ENCODE measurements around the gene NANOS2.

DNA sequence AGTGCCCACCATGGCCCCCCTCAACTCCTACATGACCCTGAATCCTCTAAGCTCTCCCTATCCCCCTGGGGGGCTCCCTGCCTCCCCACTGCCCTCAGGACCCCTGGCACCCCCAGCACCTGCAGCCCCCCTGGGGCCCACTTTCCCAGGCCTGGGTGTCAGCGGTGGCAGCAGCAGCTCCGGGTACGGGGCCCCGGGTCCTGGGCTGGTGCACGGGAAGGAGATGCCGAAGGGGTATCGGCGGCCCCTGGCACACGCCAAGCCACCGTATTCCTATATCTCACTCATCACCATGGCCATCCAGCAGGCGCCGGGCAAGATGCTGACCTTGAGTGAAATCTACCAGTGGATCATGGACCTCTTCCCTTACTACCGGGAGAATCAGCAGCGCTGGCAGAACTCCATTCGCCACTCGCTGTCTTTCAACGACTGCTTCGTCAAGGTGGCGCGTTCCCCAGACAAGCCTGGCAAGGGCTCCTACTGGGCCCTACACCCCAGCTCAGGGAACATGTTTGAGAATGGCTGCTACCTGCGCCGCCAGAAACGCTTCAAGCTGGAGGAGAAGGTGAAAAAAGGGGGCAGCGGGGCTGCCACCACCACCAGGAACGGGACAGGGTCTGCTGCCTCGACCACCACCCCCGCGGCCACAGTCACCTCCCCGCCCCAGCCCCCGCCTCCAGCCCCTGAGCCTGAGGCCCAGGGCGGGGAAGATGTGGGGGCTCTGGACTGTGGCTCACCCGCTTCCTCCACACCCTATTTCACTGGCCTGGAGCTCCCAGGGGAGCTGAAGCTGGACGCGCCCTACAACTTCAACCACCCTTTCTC lies 42.3 kb downstream of the NANOS2 start:
- TF ChIP-seq, protein P1, sequence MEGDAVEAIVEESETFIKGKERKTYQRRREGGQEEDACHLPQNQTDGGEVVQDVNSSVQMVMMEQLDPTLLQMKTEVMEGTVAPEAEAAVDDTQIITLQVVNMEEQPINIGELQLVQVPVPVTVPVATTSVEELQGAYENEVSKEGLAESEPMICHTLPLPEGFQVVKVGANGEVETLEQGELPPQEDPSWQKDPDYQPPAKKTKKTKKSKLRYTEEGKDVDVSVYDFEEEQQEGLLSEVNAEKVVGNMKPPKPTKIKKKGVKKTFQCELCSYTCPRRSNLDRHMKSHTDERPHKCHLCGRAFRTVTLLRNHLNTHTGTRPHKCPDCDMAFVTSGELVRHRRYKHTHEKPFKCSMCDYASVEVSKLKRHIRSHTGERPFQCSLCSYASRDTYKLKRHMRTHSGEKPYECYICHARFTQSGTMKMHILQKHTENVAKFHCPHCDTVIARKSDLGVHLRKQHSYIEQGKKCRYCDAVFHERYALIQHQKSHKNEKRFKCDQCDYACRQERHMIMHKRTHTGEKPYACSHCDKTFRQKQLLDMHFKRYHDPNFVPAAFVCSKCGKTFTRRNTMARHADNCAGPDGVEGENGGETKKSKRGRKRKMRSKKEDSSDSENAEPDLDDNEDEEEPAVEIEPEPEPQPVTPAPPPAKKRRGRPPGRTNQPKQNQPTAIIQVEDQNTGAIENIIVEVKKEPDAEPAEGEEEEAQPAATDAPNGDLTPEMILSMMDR (IDR thresholded peaks at IDR 0.05), result no peak
- TF ChIP-seq POLR2AphosphoS5 (IDR thresholded peaks at IDR 0.05) (no peak), EP300 (IDR thresholded peaks at IDR 0.05; ENCODE audit: low read depth) (no peak), POLR2A (IDR thresholded peaks at IDR 0.05) (no peak)

Measured in transverse colon (tissue), 4 donors.